Mesothelial cell of epicardium (in vitro differentiated cells): ENCODE results near the gene ANKRD22. TPM values are rescaled to one million over a fixed set of nuclear protein-coding genes. Genes with fewer than 3 reads are reported as not detected.
A peak's percentile ranks its signal among the peaks of the same experiment; 100 is the strongest.
"Not testable (repeated sequence)": the region's sequence is repeated elsewhere in the genome, so short reads cannot be mapped to it uniquely, and the experiment has no call there.

ENCODE experiments used
- DNase-seq, 2 experiments: peaks; one replicate each; pipeline ENCODE4 v3.0.0; 2021; ENCODE audit warnings: low spot score in 2 of 2; ENCODE audit not compliant: unreplicated experiment in 2 of 2
- H3K27ac Mint-ChIP-seq: 2 replicates; pipeline ENCODE4 v1.8.0; 2021; ENCODE audit warnings: mixed read lengths
- H3K27me3 Mint-ChIP-seq: 2 replicates; pipeline ENCODE4 v1.8.0; 2021; ENCODE audit warnings: low read depth, mixed read lengths
- H3K36me3 Mint-ChIP-seq: 2 replicates; pipeline ENCODE4 v1.8.0; 2021; ENCODE audit warnings: mixed read lengths
- H3K4me1 Mint-ChIP-seq: 2 replicates; pipeline ENCODE4 v1.8.0; 2021; ENCODE audit warnings: mixed read lengths
- H3K4me3 Mint-ChIP-seq: 2 replicates; pipeline ENCODE4 v1.8.0; 2021; ENCODE audit warnings: mild to moderate bottlenecking, moderate library complexity, mixed read lengths
- H3K9me3 Mint-ChIP-seq: 2 replicates; pipeline ENCODE4 v1.8.0; 2021; ENCODE audit warnings: mixed read lengths
- total RNA-seq: library from RNA; stranded (reverse); gene quantifications from 3 replicates; pipeline ENCODE4 v1.2.1, GENCODE V29; 2021
- TF ChIP-seq, protein P1 (sequence below): fragments of 200-600 bp; sonication (generic); IDR thresholded peaks from one replicate; pipeline ENCODE4 v1.5.0; 2021; ENCODE audit warnings: antibody characterized with exemption; ENCODE audit not compliant: unreplicated experiment

ANKRD22 gene
- total RNA-seq, 1 donor from 2014 or later: 0.63 TPM

DNA sequence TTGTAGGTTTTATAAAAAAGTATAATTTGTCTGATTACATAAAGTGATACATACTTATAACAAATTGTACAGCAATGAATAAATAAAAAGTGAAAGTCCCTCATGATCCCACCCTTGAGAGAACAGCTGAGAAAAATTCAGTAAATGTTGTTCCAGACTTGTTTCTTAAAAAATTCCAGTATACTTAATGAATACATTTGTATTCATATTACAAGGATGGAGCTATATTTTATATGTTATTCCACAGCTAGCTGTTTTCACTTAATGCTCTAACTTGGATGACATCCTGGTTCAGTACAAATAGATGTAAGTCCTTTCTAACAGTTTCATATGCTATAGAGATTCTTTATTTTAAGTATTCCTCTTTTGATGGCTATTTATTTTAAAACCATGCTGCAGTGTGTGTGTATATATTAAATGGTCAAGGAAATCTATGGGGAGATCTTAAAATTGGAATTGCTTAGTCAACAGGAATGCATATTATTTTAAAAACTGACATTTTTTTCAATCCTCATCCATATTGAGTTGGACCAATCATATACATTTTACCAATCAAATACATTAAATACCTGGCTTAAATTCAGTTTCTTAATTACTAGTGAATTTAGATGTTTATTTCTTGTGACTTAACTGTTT lies 37.3 kb upstream of the ANKRD22 start:
- peaks cover 2% of the 10 kb centered on the region for H3K27me3 Mint-ChIP-seq
- no peak for DNase-seq
- H3K27ac Mint-ChIP-seq: no peak overlapping the region
- H3K36me3 Mint-ChIP-seq: no peaks in the 10 kb centered on the region
- H3K4me1 Mint-ChIP-seq: no peaks in the 10 kb centered on the region
- H3K9me3 Mint-ChIP-seq: no peaks in the 10 kb centered on the region
- TF ChIP-seq, protein P1, sequence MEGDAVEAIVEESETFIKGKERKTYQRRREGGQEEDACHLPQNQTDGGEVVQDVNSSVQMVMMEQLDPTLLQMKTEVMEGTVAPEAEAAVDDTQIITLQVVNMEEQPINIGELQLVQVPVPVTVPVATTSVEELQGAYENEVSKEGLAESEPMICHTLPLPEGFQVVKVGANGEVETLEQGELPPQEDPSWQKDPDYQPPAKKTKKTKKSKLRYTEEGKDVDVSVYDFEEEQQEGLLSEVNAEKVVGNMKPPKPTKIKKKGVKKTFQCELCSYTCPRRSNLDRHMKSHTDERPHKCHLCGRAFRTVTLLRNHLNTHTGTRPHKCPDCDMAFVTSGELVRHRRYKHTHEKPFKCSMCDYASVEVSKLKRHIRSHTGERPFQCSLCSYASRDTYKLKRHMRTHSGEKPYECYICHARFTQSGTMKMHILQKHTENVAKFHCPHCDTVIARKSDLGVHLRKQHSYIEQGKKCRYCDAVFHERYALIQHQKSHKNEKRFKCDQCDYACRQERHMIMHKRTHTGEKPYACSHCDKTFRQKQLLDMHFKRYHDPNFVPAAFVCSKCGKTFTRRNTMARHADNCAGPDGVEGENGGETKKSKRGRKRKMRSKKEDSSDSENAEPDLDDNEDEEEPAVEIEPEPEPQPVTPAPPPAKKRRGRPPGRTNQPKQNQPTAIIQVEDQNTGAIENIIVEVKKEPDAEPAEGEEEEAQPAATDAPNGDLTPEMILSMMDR: no peak
- no peak overlapping the region for H3K4me3 Mint-ChIP-seq

DNA sequence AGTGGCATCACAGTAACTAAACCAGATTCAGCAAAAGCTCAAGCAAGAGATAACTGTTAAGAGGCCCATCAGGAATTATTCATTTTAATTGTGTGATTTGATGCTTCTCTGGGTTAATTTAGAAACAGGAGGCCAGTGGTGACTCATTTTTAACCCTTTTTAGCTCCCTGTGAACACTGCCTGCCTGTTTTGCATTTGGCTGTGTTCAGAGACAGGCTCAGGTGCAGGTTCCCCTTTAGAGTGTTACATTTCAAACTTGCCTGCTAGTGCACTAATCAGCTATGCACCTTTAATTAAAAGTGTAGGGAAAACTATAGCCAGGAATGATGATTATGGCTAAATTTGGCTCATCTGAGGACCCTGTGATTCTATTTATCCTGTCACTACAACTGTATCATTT lies 34.9 kb upstream of the ANKRD22 start:
- peaks cover 14% of the 10 kb centered on the region for H3K4me1 Mint-ChIP-seq
- H3K4me3 Mint-ChIP-seq: no peak overlapping the region
- TF ChIP-seq, protein P1: no peak
- no peak for DNase-seq
- no peaks in the 10 kb centered on the region for H3K36me3 Mint-ChIP-seq
- H3K27ac Mint-ChIP-seq: no peak overlapping the region
- no peaks in the 10 kb centered on the region for H3K9me3 Mint-ChIP-seq
- peaks cover 2% of the 10 kb centered on the region for H3K27me3 Mint-ChIP-seq

DNA sequence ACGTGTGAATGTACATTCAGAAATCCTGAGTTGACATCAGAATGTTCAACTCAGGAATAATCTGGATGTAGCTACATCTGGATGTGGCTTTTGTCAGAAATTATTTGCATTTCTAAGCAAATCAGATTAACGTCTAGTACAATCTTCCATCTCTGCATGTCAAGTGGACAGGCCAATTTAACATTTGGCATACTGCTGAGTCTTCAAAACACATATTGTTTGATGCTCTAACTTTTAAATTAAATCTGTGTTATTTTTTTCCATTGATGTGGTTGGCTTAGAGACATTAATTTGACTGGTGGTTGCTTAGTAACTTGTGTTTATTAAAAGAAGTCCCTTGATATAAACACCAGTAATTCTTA lies 31.8 kb upstream of the ANKRD22 start:
- Mint-ChIP-seq H3K4me1 (peaks cover 28% of the 10 kb centered on the region), H3K9me3 (no peaks in the 10 kb centered on the region), H3K36me3 (no peaks in the 10 kb centered on the region), H3K27ac (no peak overlapping the region), H3K4me3 (no peak overlapping the region), H3K27me3 (peaks cover 8% of the 10 kb centered on the region)
- no peak for DNase-seq
- TF ChIP-seq, protein P1: no peak

DNA sequence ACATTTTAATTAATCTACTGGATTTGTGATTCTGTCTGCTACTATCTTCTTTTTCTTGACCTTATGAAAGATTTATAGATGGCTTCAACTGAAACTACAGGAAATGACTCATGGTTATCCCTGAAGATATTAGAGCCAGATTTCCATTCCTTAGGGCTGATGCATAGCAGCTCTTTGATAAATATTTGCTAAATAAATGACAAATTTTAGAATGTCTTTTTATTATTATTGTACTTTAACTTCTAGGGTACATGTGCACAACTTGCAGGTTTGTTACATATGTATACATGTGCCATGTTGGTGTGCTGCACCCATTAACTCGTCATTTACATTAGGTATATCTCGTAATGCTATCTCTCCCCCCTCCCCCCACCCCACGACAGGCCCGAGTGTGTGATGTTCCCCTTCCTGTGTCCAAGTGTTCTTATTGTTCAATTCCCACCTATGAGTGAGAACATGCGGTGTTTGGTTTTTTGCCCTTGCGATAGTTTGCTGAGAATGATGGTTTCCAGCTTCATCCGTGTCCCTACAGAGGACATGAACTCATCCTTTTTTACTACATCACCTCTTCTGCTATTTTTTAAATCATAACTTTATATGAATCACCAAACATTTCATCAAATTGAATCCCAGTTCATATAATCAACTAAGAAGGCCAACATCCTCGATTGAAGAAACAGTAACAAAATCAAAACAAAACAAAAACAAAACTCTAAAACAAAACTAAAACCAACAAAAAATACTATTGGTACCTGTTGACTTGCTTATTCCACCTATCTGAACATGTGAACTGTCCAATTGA lies 31.2 kb upstream of the ANKRD22 start:
- not testable (repeated sequence) for DNase-seq, H3K4me3 Mint-ChIP-seq, H3K9me3 Mint-ChIP-seq, H3K36me3 Mint-ChIP-seq
- H3K27ac Mint-ChIP-seq: peak overlapping the region; percentile 39
- peaks cover 28% of the 10 kb centered on the region for H3K4me1 Mint-ChIP-seq
- peaks cover 14% of the 10 kb centered on the region for H3K27me3 Mint-ChIP-seq

GRCh38 chr10:88881922-88882645 lies 30.4 kb upstream of the ANKRD22 start:
- TF ChIP-seq, protein P1: no peak
- DNase-seq: no peak
- Mint-ChIP-seq H3K9me3 (no peaks in the 10 kb centered on the region), H3K4me1 (peaks cover 28% of the 10 kb centered on the region), H3K4me3 (peak overlapping the region; percentile 90), H3K27me3 (peaks cover 22% of the 10 kb centered on the region), H3K36me3 (no peaks in the 10 kb centered on the region), H3K27ac (peak overlapping the region; percentile 39)

GRCh38 chr10:88881320-88881719 lies 29.7 kb upstream of the ANKRD22 start:
- H3K4me1 Mint-ChIP-seq: peaks cover 28% of the 10 kb centered on the region

More at GRCh38 chr10:88881320-88881719, 29.7 kb upstream of the ANKRD22 start:
- TF ChIP-seq, protein P1: no peak
- Mint-ChIP-seq H3K4me3 (peak overlapping the region; percentile 90), H3K9me3 (no peaks in the 10 kb centered on the region), H3K27me3 (peaks cover 29% of the 10 kb centered on the region), H3K27ac (no peak overlapping the region), H3K36me3 (no peaks in the 10 kb centered on the region)
- DNase-seq: no peak
